Naive thymus-derived CD4-positive, alpha-beta T cell (primary cell): ENCODE results near the gene MAP6. TPM values are rescaled to one million over a fixed set of nuclear protein-coding genes. Genes with fewer than 3 reads are reported as not detected.

ENCODE experiments used
- ATAC-seq: fragments of 150-1000 bp; cut with Tn5 transposase; 2 replicates; pipeline ENCODE4 v1.10.0; 2021; ENCODE audit warnings: mild to moderate bottlenecking, moderate library complexity
- CTCF ChIA-PET: fragments of 350-600 bp; sonication (Branson Sonifier 250); formaldehyde crosslinking; loops from one replicate; lab custom pipeline; 2021; ENCODE audit warnings: antibody characterized with exemption; lab: Charles Lee
- POLR2A ChIA-PET: fragments of 350-600 bp; sonication (Branson Sonifier 250); formaldehyde crosslinking; loops from one replicate; lab custom pipeline; 2021; ENCODE audit warnings: antibody characterized with exemption, inconsistent platforms; lab: Charles Lee
- DNase-seq, 9 donors: peaks; one replicate each; pipeline versions ENCODE4 v3.0.0 to v3.0.0-alpha.2; 2020 to 2022; ENCODE audit warnings: mixed read lengths in 1 of 9
- H3K27ac ChIP-seq: one replicate; pipeline ENCODE4 v1.7.0; 2013; ENCODE audit warnings: mild to moderate bottlenecking, low read depth, low read length, moderate library complexity
- H3K27me3 ChIP-seq, 2 donors: one replicate each; pipeline ENCODE4 v1.7.0; 2013; ENCODE audit warnings: low read length in 2 of 2, mild to moderate bottlenecking in 2 of 2, moderate library complexity in 2 of 2; ENCODE audit not compliant: control insufficient read depth in 2 of 2, insufficient read depth in 2 of 2
- H3K36me3 ChIP-seq, 3 experiments: 1 replicate in 2 of 3; 2 replicates in 1 of 3; pipeline ENCODE4 v1.7.0; 2013; ENCODE audit warnings: low read length in 3 of 3, mild to moderate bottlenecking in 3 of 3, moderate library complexity in 1 of 3; ENCODE audit not compliant: insufficient read depth in 3 of 3, control insufficient read depth in 2 of 3
- H3K4me1 ChIP-seq, 2 donors: one replicate each; pipeline ENCODE4 v1.7.0; 2013; ENCODE audit warnings: low read length in 2 of 2, mild to moderate bottlenecking in 2 of 2, moderate library complexity in 1 of 2; ENCODE audit not compliant: control insufficient read depth in 2 of 2, insufficient read depth in 2 of 2
- H3K4me3 ChIP-seq: 2 replicates; pipeline ENCODE4 v1.7.0; 2013; ENCODE audit warnings: mild to moderate bottlenecking, low read length
- H3K9me3 ChIP-seq, 3 experiments: 1 replicate in 2 of 3; 2 replicates in 1 of 3; pipeline ENCODE4 v1.7.0; 2013; ENCODE audit warnings: low read length in 3 of 3; ENCODE audit not compliant: control insufficient read depth in 2 of 3
- H3K27ac Mint-ChIP-seq, 9 donors: one replicate each; pipeline ENCODE4 v1.8.0; 2020 to 2022; ENCODE audit warnings: mixed read lengths in 9 of 9, mild to moderate bottlenecking in 8 of 9, moderate library complexity in 5 of 9, inconsistent platforms in 2 of 9
- H3K27me3 Mint-ChIP-seq, 5 donors: one replicate each; pipeline ENCODE4 v1.8.0; 2021 to 2022; ENCODE audit warnings: mixed read lengths in 5 of 5, mild to moderate bottlenecking in 1 of 5
- H3K36me3 Mint-ChIP-seq, 5 donors: one replicate each; pipeline ENCODE4 v1.8.0; 2020 to 2022; ENCODE audit warnings: mixed read lengths in 5 of 5, mild to moderate bottlenecking in 3 of 5, inconsistent platforms in 1 of 5
- H3K4me1 Mint-ChIP-seq, 7 donors: one replicate each; pipeline ENCODE4 v1.8.0; 2020 to 2022; ENCODE audit warnings: mixed read lengths in 7 of 7, mild to moderate bottlenecking in 3 of 7, inconsistent platforms in 1 of 7
- H3K4me3 Mint-ChIP-seq, 10 donors: one replicate each; pipeline ENCODE4 v1.8.0; 2020 to 2022; ENCODE audit warnings: mild to moderate bottlenecking in 10 of 10, mixed read lengths in 10 of 10, moderate library complexity in 6 of 10, inconsistent platforms in 2 of 10
- H3K9me3 Mint-ChIP-seq, 11 donors: one replicate each; pipeline ENCODE4 v1.8.0; 2020 to 2022; ENCODE audit warnings: mixed read lengths in 11 of 11, mild to moderate bottlenecking in 4 of 11, inconsistent platforms in 1 of 11, moderate library complexity in 1 of 11
- intact Hi-C, 2 donors: fragments of 100-400 bp; cut with micrococcal nuclease; formaldehyde crosslinking; loops; one replicate each; pipeline ENCODE4 v1.15.1; 2023
- polyA plus RNA-seq, 2 donors: library from polyadenylated mRNA; unstranded; fragments of 300-500 nt; fragmentation: Illumina TruSeq; gene quantifications; one replicate each; pipeline ENCODE4 v1.2.3, GENCODE V29; 2021
- total RNA-seq, 6 experiments: library from RNA in 5 of 6; stranded (reverse) in 5 of 6; gene quantifications; 1 replicate in 5 of 6; 2 replicates in 1 of 6; pipeline ENCODE4 v1.2.3 and lab custom pipeline; 2021 to 2026

The MAP6 gene
- total and polyA plus RNA-seq, 7 experiments from 2014 or later: 2.7 TPM; not detected in 6

GRCh38 chr11:75592715-75593114, 76.1 kb downstream of the MAP6 start:
- Mint-ChIP-seq H3K27ac (peak overlapping the region in 1 of 9 donors; percentile 52), H3K9me3 (no peaks in the 10 kb centered on the region), H3K4me3 (no peak overlapping the region), H3K4me1 (peaks cover 2 to 29% (median 15%) of the 10 kb centered on the region in 7 donors), H3K36me3 (no peaks in the 10 kb centered on the region), H3K27me3 (peaks cover 0 to 37% (median 0%) of the 10 kb centered on the region in 5 donors)
- no peak for ATAC-seq
- Histone ChIP-seq H3K4me3 (no peak overlapping the region), H3K27me3 (no peaks in the 10 kb centered on the region), H3K4me1 (peaks cover 0 to 4% of the 10 kb centered on the region in 2 donors), H3K36me3 (no peaks in the 10 kb centered on the region), H3K27ac (no peak overlapping the region), H3K9me3 (no peaks in the 10 kb centered on the region)
- POLR2A ChIA-PET: no interaction called here
- DNase-seq: no peak
- intact Hi-C loops: loop anchor here in 1 of 2 donors (1.0 kb wide), 1 partner anchor 45 kb away; no protein-coding TSS in a partner anchor
- CTCF ChIA-PET: interaction anchor here (0.7 to 1.4 kb wide), 3 partner anchors 42 to 319 kb away, joined by 3 to 5 read pairs (median 3); no protein-coding TSS in a partner anchor

DNA sequence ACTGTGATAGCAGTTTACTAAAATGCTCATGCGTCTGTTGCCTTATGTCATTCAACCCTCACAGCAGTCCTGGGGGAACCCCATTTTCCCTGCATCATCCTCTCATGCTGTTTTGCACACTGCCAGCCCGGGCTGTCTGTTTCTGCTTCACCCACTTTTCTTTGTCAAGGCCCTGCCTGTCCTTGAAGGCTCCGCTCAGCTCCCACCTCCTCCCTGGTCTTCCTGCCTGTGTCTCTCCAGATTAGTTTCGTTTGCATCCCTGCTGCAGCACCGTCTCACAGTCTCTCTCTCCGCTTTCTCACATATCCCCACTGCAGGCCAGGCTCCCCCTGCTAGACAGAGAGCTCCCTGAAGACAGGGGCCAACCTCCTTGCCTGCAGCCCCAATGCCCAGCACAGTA, 76.9 kb downstream of the MAP6 start:
- no peak overlapping the region for H3K27ac ChIP-seq
- H3K27me3 ChIP-seq: no peaks in the 10 kb centered on the region
- H3K9me3 ChIP-seq: no peaks in the 10 kb centered on the region
- Mint-ChIP-seq H3K27me3 (peaks cover 0 to 32% (median 0%) of the 10 kb centered on the region in 5 donors), H3K4me1 (peaks cover 2 to 29% (median 15%) of the 10 kb centered on the region in 7 donors), H3K4me3 (no peak overlapping the region), H3K9me3 (no peaks in the 10 kb centered on the region), H3K27ac (peak overlapping the region in 1 of 9 donors; percentile 77), H3K36me3 (no peaks in the 10 kb centered on the region)
- no peak for ATAC-seq
- peaks cover 0 to 4% of the 10 kb centered on the region in 2 donors for H3K4me1 ChIP-seq
- DNase-seq: no peak
- H3K4me3 ChIP-seq: no peak overlapping the region
- H3K36me3 ChIP-seq: no peaks in the 10 kb centered on the region
- POLR2A ChIA-PET: interaction anchor here (1.5 kb wide), 1 partner anchor 8 kb away, joined by 3 read pairs; no protein-coding TSS in a partner anchor
- CTCF ChIA-PET: interaction anchor here (0.6 to 1.4 kb wide), 2 partner anchors 43 to 1886 kb away, joined by 3 to 5 read pairs; no protein-coding TSS in a partner anchor
- intact Hi-C loops: loop anchor here in 1 of 2 donors (1.0 kb wide), 1 partner anchor 45 kb away; no protein-coding TSS in a partner anchor

- Histone ChIP-seq H3K36me3 (no peaks in the 10 kb centered on the region), H3K4me3 (no peak overlapping the region), H3K27me3 (no peaks in the 10 kb centered on the region), H3K27ac (no peak overlapping the region), H3K9me3 (no peaks in the 10 kb centered on the region), H3K4me1 (peaks cover 0 to 4% of the 10 kb centered on the region in 2 donors)
- no peaks in the 10 kb centered on the region for H3K9me3 Mint-ChIP-seq
- no peaks in the 10 kb centered on the region for H3K36me3 Mint-ChIP-seq
- peaks cover 2 to 29% (median 15%) of the 10 kb centered on the region in 7 donors for H3K4me1 Mint-ChIP-seq
- CTCF ChIA-PET: interaction anchor here (1.4 kb wide), 1 partner anchor 43 kb away, joined by 5 read pairs; no protein-coding TSS in a partner anchor
- DNase-seq: no peak
- H3K4me3 Mint-ChIP-seq: no peak overlapping the region
- no peak overlapping the region for H3K27ac Mint-ChIP-seq
- no peak for ATAC-seq
- intact Hi-C loops: no loop called here
- POLR2A ChIA-PET: interaction anchor here (1.3 to 1.5 kb wide), 2 partner anchors 8 to 13 kb away, joined by 3 read pairs; no protein-coding TSS in a partner anchor
- H3K27me3 Mint-ChIP-seq: peaks cover 0 to 29% (median 0%) of the 10 kb centered on the region in 5 donors
These were observed 77.5 kb downstream of the MAP6 start for GRCh38 chr11:75591371-75591770.

- H3K4me1 ChIP-seq: peaks cover 0 to 4% of the 10 kb centered on the region in 2 donors
- ChIA-PET CTCF (no interaction called here), POLR2A (no interaction called here)
- Mint-ChIP-seq H3K27me3 (peaks cover 0 to 24% (median 2%) of the 10 kb centered on the region in 5 donors), H3K27ac (no peak overlapping the region), H3K4me3 (no peak overlapping the region), H3K4me1 (peaks cover 2 to 17% (median 10%) of the 10 kb centered on the region in 7 donors), H3K9me3 (no peaks in the 10 kb centered on the region), H3K36me3 (no peaks in the 10 kb centered on the region)
- no peak overlapping the region for H3K27ac ChIP-seq
- ATAC-seq (no peak), DNase-seq (no peak)
- intact Hi-C loops: no loop called here
- H3K9me3 ChIP-seq: no peaks in the 10 kb centered on the region
- H3K27me3 ChIP-seq: no peaks in the 10 kb centered on the region
- H3K4me3 ChIP-seq: no peak overlapping the region
- no peaks in the 10 kb centered on the region for H3K36me3 ChIP-seq
These were observed 78.9 kb downstream of the MAP6 start for GRCh38 chr11:75589933-75590332.

DNA sequence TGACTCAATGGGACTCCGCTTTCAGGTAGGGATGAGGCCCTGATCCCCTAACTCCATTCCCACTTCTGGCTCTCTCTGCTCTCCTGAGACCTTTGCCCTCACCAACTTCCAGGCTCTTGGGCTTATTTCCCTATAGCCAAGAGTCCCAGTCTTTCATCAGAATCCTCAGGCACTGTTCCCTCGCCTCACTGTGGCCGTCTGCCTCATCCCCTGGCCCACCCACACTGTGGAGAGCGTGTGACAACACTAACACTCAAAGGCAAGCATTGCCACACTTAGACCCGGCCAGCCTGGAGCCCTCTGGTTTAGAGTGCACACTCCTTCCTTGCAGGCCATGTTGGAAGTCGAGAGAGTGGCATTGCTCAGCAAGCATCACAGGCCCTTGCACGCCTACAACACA, 79.8 kb downstream of the MAP6 start:
- Histone ChIP-seq H3K27me3 (no peaks in the 10 kb centered on the region), H3K4me3 (no peak overlapping the region), H3K9me3 (no peaks in the 10 kb centered on the region), H3K36me3 (no peaks in the 10 kb centered on the region), H3K27ac (no peak overlapping the region), H3K4me1 (peaks cover 0 to 4% of the 10 kb centered on the region in 2 donors)
- peaks cover 2 to 21% (median 12%) of the 10 kb centered on the region in 7 donors for H3K4me1 Mint-ChIP-seq
- ChIA-PET POLR2A (no interaction called here), CTCF (interaction anchor here (0.9 kb wide), 1 partner anchor 448 kb away, joined by 3 read pairs; no protein-coding TSS in a partner anchor)
- H3K27ac Mint-ChIP-seq: no peak overlapping the region
- no peaks in the 10 kb centered on the region for H3K9me3 Mint-ChIP-seq
- peaks cover 0 to 31% (median 7%) of the 10 kb centered on the region in 5 donors for H3K27me3 Mint-ChIP-seq
- no peak overlapping the region for H3K4me3 Mint-ChIP-seq
- DNase-seq (no peak), ATAC-seq (no peak)
- H3K36me3 Mint-ChIP-seq: no peaks in the 10 kb centered on the region
- intact Hi-C loops: no loop called here

- H3K9me3 ChIP-seq: no peaks in the 10 kb centered on the region
- H3K4me1 Mint-ChIP-seq: peaks cover 2 to 20% (median 13%) of the 10 kb centered on the region in 7 donors
- no peak overlapping the region for H3K27ac ChIP-seq
- peaks cover 0 to 4% of the 10 kb centered on the region in 2 donors for H3K4me1 ChIP-seq
- no peaks in the 10 kb centered on the region for H3K36me3 Mint-ChIP-seq
- H3K4me3 ChIP-seq: no peak overlapping the region
- no peak overlapping the region for H3K4me3 Mint-ChIP-seq
- no peaks in the 10 kb centered on the region for H3K9me3 Mint-ChIP-seq
- intact Hi-C loops: no loop called here
- H3K27me3 ChIP-seq: no peaks in the 10 kb centered on the region
- H3K27ac Mint-ChIP-seq: no peak overlapping the region
- ChIA-PET CTCF (no interaction called here), POLR2A (no interaction called here)
- H3K27me3 Mint-ChIP-seq: peaks cover 0 to 32% (median 9%) of the 10 kb centered on the region in 5 donors
- ATAC-seq (no peak), DNase-seq (no peak)
- no peaks in the 10 kb centered on the region for H3K36me3 ChIP-seq
These were observed 80.8 kb downstream of the MAP6 start for GRCh38 chr11:75588051-75588481.
